GM12865 (cell line): ENCODE measurements around the gene HSDL2.

ENCODE experiments used
- DNase-seq: peaks from one replicate; pipeline ENCODE4 v3.0.0; 2010; ENCODE audit warnings: low read depth
- H3K4me3 ChIP-seq: 2 replicates; pipeline ENCODE4 v1.5.1; 2011; ENCODE audit warnings: mild to moderate bottlenecking, low read depth, low read length, control low read depth
- TF ChIP-seq, protein P1 (sequence below): IDR thresholded peaks from 2 replicates; pipeline ENCODE4 v1.5.1; 2011; ENCODE audit warnings: low read length, control low read depth, low read depth, inconsistent platforms; ENCODE audit not compliant: insufficient read depth; ENCODE audit errors: missing control alignments

Gene HSDL2

GRCh38 chr9:112520069-112520468 lies 140.2 kb downstream of the HSDL2 start:
- TF ChIP-seq, protein P1, sequence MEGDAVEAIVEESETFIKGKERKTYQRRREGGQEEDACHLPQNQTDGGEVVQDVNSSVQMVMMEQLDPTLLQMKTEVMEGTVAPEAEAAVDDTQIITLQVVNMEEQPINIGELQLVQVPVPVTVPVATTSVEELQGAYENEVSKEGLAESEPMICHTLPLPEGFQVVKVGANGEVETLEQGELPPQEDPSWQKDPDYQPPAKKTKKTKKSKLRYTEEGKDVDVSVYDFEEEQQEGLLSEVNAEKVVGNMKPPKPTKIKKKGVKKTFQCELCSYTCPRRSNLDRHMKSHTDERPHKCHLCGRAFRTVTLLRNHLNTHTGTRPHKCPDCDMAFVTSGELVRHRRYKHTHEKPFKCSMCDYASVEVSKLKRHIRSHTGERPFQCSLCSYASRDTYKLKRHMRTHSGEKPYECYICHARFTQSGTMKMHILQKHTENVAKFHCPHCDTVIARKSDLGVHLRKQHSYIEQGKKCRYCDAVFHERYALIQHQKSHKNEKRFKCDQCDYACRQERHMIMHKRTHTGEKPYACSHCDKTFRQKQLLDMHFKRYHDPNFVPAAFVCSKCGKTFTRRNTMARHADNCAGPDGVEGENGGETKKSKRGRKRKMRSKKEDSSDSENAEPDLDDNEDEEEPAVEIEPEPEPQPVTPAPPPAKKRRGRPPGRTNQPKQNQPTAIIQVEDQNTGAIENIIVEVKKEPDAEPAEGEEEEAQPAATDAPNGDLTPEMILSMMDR = no peak
- DNase-seq = no peak
- no peak overlapping the region for H3K4me3 ChIP-seq

DNA sequence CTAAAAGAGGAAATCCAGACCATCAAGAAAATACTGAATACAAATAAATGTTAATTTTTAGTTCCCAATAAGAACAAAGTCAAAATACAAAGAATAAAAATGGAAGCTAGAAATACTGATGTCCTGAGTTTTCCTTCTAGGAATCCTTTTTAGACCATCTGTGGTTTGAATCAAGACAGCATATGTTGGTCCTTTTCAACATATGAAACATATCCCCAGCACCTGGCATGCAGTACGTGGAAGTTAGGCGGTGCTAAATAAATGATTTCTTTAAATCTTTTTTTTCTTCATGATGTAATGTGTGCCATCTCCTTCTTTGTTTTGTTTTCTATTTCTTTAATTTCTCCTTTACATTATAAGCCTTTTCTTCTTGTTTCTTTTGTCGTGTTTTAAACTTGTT lies 140.7 kb downstream of the HSDL2 start:
- no peak for DNase-seq
- H3K4me3 ChIP-seq = no peak overlapping the region
- TF ChIP-seq, protein P1 = no peak
